Spleen (tissue), 11 donors: Measurements from ENCODE around the gene SNRNP200. TPM values are rescaled to one million over a fixed set of nuclear protein-coding genes. Genes with fewer than 3 reads are reported as not detected.

Source experiments
- DNase-seq: peaks from one replicate; pipeline ENCODE4 v3.0.0-alpha.2; 2020
- H3K27ac ChIP-seq, 8 donors: fragments of 200-600 bp; sonication (generic) in 7 of 8; 1 replicate in 4 of 8; 2 replicates in 4 of 8; pipeline versions ENCODE4 v1.5.0 to v1.8.0; 2016 to 2021; ENCODE audit warnings: inconsistent platforms in 4 of 8, mild to moderate bottlenecking in 4 of 8, moderate library complexity in 1 of 8
- H3K27me3 ChIP-seq, 7 donors: fragments of 200-600 bp; sonication (generic) in 6 of 7; replicated peaks in 1 of 7; 1 replicate in 4 of 7; 2 replicates in 3 of 7; pipeline versions ENCODE4 v1.5.0 to v1.8.0; 2016 to 2021; ENCODE audit warnings: inconsistent platforms in 3 of 7, mild to moderate bottlenecking in 1 of 7
- H3K36me3 ChIP-seq, 6 donors: fragments of 200-600 bp; sonication (generic) in 5 of 6; 1 replicate in 4 of 6; 2 replicates in 2 of 6; pipeline versions ENCODE4 v1.5.0 to v1.8.0; 2016 to 2021; ENCODE audit warnings: inconsistent platforms in 2 of 6
- H3K4me1 ChIP-seq, 6 donors: fragments of 200-600 bp; sonication (generic) in 5 of 6; 1 replicate in 3 of 6; 2 replicates in 3 of 6; pipeline versions ENCODE4 v1.5.0 to v1.8.0; 2016 to 2021; ENCODE audit warnings: inconsistent platforms in 3 of 6
- H3K4me3 ChIP-seq, 8 donors: fragments of 200-600 bp; sonication (generic) in 7 of 8; 1 replicate in 4 of 8; 2 replicates in 4 of 8; pipeline versions ENCODE4 v1.5.0 to v1.8.0; 2016 to 2021; ENCODE audit warnings: inconsistent platforms in 4 of 8, mild to moderate bottlenecking in 4 of 8, moderate library complexity in 2 of 8
- H3K9me3 ChIP-seq, 8 donors: fragments of 200-600 bp; sonication (generic) in 7 of 8; 1 replicate in 4 of 8; 2 replicates in 4 of 8; pipeline versions ENCODE4 v1.5.0 to v1.8.0; 2016 to 2021; ENCODE audit warnings: inconsistent platforms in 4 of 8
- CTCF ChIP-seq, 11 experiments: fragments of 200-600 bp in 7 of 11; fragments of 450-650 bp in 4 of 11; sonication (generic) in 4 of 11; IDR thresholded peaks in 8 of 11; conservative IDR thresholded peaks in 3 of 11; 1 replicate in 7 of 11; 2 replicates in 4 of 11; pipeline versions ENCODE4 v1.4.0 to v1.8.0; 2016 to 2021; ENCODE audit warnings: antibody characterized with exemption in 11 of 11, inconsistent platforms in 4 of 11, mild to moderate bottlenecking in 1 of 11
- POLR2A ChIP-seq, 3 donors: fragments of 450-650 bp; IDR thresholded peaks; one replicate each; pipeline ENCODE4 v1.5.1; 2017; ENCODE audit warnings: antibody characterized with exemption in 3 of 3, mild to moderate bottlenecking in 1 of 3
- POLR2AphosphoS5 ChIP-seq, 3 donors: sonication (generic); formaldehyde crosslinking; IDR thresholded peaks; one replicate each; pipeline ENCODE4 v1.5.1; 2017; ENCODE audit warnings: antibody characterized with exemption in 3 of 3
- WGBS, 5 donors: extraction: QIAGEN DNeasy Blood & Tissue Kit in 3 of 5; methylation state at CpG; one replicate each; pipeline versions ENCODE4 v1.1.5 to v1.1.7; 2013 to 2018; 5-methylcytosine and 5-hydroxymethylcytosine counted together
- intact Hi-C: fragments of 100-400 bp; cut with DNase I; formaldehyde crosslinking; loops from one replicate; pipeline ENCODE4 v1.15.0; 2023; ENCODE audit warnings: low total_unique reads
- polyA plus RNA-seq, 3 donors: library from polyadenylated mRNA; stranded (reverse); fragments of 200-250 nt; gene quantifications; one replicate each; pipeline ENCODE4 v1.2.1, GENCODE V29; 2013
- total RNA-seq, 7 donors: library from RNA; depleted of rRNA in 3 of 7; stranded (reverse); fragments of >200 nt in 3 of 7; fragmentation: NEBNext Ultra II Directional in 4 of 7; extraction: Animal tissue kit (Norgen Biotek cat#: 25700) in 4 of 7; gene quantifications; one replicate each; pipeline versions ENCODE4 v1.1.0 to v1.2.1, GENCODE V29; 2016 to 2021
- donor health status: healthy with polysubstance abuse.
- donor health status: DM: no; HTN: no; CAD: no; lungs with moderate emphysema.
- donor health status: DM: no; HTN: no; CAD: no.
- donor health status: Bipolar disorder and iron deficiency.
- donor health status: healthy.
- donor health status: DM: no; HTN: no; CAD: no.
- donor health status: DM: yes; HTN: yes; CAD: no.

The SNRNP200 gene
- total and polyA plus RNA-seq, 10 donors: 60.5 to 139 (median 118) TPM

- intact Hi-C loops: no loop called here
- H3K27ac ChIP-seq: peak overlapping the region; percentile 32 to 86 (median 71)
- WGBS, 5 donors: 59 to 81% (median 76%) methylated on average over 5 of the region's 5 CpGs
- H3K9me3 ChIP-seq: no peaks in the 10 kb centered on the region
- DNase-seq: peak; percentile 79
- no peak overlapping the region for H3K4me3 ChIP-seq
- H3K36me3 ChIP-seq: peaks cover 0 to 72% (median 0%) of the 10 kb centered on the region in 6 donors
- H3K4me1 ChIP-seq: peaks cover 0 to 36% (median 12%) of the 10 kb centered on the region in 6 donors
- no peaks in the 10 kb centered on the region for H3K27me3 ChIP-seq
- no peak for TF ChIP-seq CTCF (IDR thresholded peaks at IDR 0.05 in 8 of 11, conservative IDR thresholded peaks at IDR 0.05 in 3 of 11)
- peak in 1 of 3 donors; percentile 83 for TF ChIP-seq POLR2AphosphoS5 (IDR thresholded peaks at IDR 0.05)
- no peak for TF ChIP-seq POLR2A (IDR thresholded peaks at IDR 0.05)
These were observed 38.7 kb upstream of the SNRNP200 start for GRCh38 chr2:96344011-96344410.

- Histone ChIP-seq H3K4me1 (peaks cover 0 to 49% (median 13%) of the 10 kb centered on the region in 6 donors), H3K27ac (peak overlapping the region in 4 of 8 donors; percentile 33 to 86 (median 84)), H3K36me3 (peaks cover 0 to 53% (median 0%) of the 10 kb centered on the region in 6 donors), H3K27me3 (no peaks in the 10 kb centered on the region), H3K9me3 (no peaks in the 10 kb centered on the region), H3K4me3 (no peak overlapping the region)
- DNase-seq: no peak
- WGBS, 5 donors: 80 to 89% (median 81%) methylated on average over 5 to 6 of the region's 6 CpGs
- TF ChIP-seq POLR2AphosphoS5 (IDR thresholded peaks at IDR 0.05) (no peak), POLR2A (IDR thresholded peaks at IDR 0.05) (no peak), CTCF (IDR thresholded peaks at IDR 0.05 in 8 of 11, conservative IDR thresholded peaks at IDR 0.05 in 3 of 11) (no peak)
- intact Hi-C loops: no loop called here
These were observed 36.7 kb upstream of the SNRNP200 start for GRCh38 chr2:96342085-96342484.

GRCh38 chr2:96341641-96342040, 36.3 kb upstream of the SNRNP200 start:
- H3K36me3 ChIP-seq: peaks cover 0 to 48% (median 0%) of the 10 kb centered on the region in 6 donors
- no peak for TF ChIP-seq CTCF (IDR thresholded peaks at IDR 0.05 in 8 of 11, conservative IDR thresholded peaks at IDR 0.05 in 3 of 11)
- no peak for TF ChIP-seq POLR2AphosphoS5 (IDR thresholded peaks at IDR 0.05)
- TF ChIP-seq POLR2A (IDR thresholded peaks at IDR 0.05): no peak
- H3K4me1 ChIP-seq: peaks cover 0 to 54% (median 14%) of the 10 kb centered on the region in 6 donors
- H3K9me3 ChIP-seq: no peaks in the 10 kb centered on the region
- no peak for DNase-seq
- H3K4me3 ChIP-seq: no peak overlapping the region
- peak overlapping the region in 4 of 8 donors; percentile 33 to 86 (median 84) for H3K27ac ChIP-seq
- intact Hi-C loops: no loop called here
- WGBS, 5 donors: 81 to 96% (median 94%) methylated on average over 14 of the region's 14 CpGs
- no peaks in the 10 kb centered on the region for H3K27me3 ChIP-seq

- WGBS, 5 donors: 86 to 94% (median 91%) methylated on average over 9 of the region's 9 CpGs
- Histone ChIP-seq H3K27me3 (no peaks in the 10 kb centered on the region), H3K4me3 (no peak overlapping the region), H3K9me3 (no peaks in the 10 kb centered on the region), H3K27ac (peak overlapping the region in 3 of 8 donors; percentile 33 to 86 (median 83)), H3K4me1 (peaks cover 3 to 63% (median 22%) of the 10 kb centered on the region in 6 donors), H3K36me3 (peaks cover 0 to 40% (median 0%) of the 10 kb centered on the region in 6 donors)
- no peak for TF ChIP-seq POLR2AphosphoS5 (IDR thresholded peaks at IDR 0.05)
- no peak for TF ChIP-seq CTCF (IDR thresholded peaks at IDR 0.05 in 8 of 11, conservative IDR thresholded peaks at IDR 0.05 in 3 of 11)
- no peak for TF ChIP-seq POLR2A (IDR thresholded peaks at IDR 0.05)
- DNase-seq: no peak
- intact Hi-C loops: no loop called here
These were observed 35.4 kb upstream of the SNRNP200 start for GRCh38 chr2:96340493-96341414.
